ENCODE results near the gene B4GALT5.
"Not testable (repeated sequence)": the region's sequence is repeated elsewhere in the genome, so short reads cannot be mapped to it uniquely, and the experiment has no call there.

Gene B4GALT5

GRCh38 chr20:49620364-49621240 is 93.1 kb downstream of the B4GALT5 start:
- no peak for DNase-seq

GRCh38 chr20:49619113-49620048 is 94.3 kb downstream of the B4GALT5 start:
- DNase-seq, result no peak

- DNase-seq, result no peak
Measured at GRCh38 chr20:49618289-49618688, 95.4 kb downstream of the B4GALT5 start.

GRCh38 chr20:49617394-49617793 is 96.3 kb downstream of the B4GALT5 start:
- DNase-seq, result not testable (repeated sequence)

- DNase-seq, result no peak
Measured at GRCh38 chr20:49616154-49617007, 97.3 kb downstream of the B4GALT5 start.

- no peak for DNase-seq
Measured at GRCh38 chr20:49615401-49616153, 98.1 kb downstream of the B4GALT5 start.

- DNase-seq, result not testable (repeated sequence)
Measured at GRCh38 chr20:49615051-49615400, 98.7 kb downstream of the B4GALT5 start.

- no peak for DNase-seq
Measured at GRCh38 chr20:49614338-49615050, 99.2 kb downstream of the B4GALT5 start.

- no peak for DNase-seq
Measured at GRCh38 chr20:49612127-49612738, 101.4 kb downstream of the B4GALT5 start.

GRCh38 chr20:49611539-49612126 is 102.0 kb downstream of the B4GALT5 start:
- not testable (repeated sequence) for DNase-seq

GRCh38 chr20:49610691-49611538 is 102.8 kb downstream of the B4GALT5 start:
- peak; percentile 65 for DNase-seq

- peak; percentile 9 for DNase-seq
Measured at GRCh38 chr20:49608752-49609670, 104.7 kb downstream of the B4GALT5 start.

GRCh38 chr20:49607568-49607967 is 106.1 kb downstream of the B4GALT5 start:
- DNase-seq, result no peak

GRCh38 chr20:49603209-49603627 is 110.5 kb downstream of the B4GALT5 start:
- DNase-seq, result no peak

GRCh38 chr20:49602345-49603208 is 111.1 kb downstream of the B4GALT5 start:
- no peak for DNase-seq

GRCh38 chr20:49601153-49601924 is 112.3 kb downstream of the B4GALT5 start:
- no peak for DNase-seq
